ENCODE measurements around the gene CSN3.
"Not testable (repeated sequence)": the region's sequence is repeated elsewhere in the genome, so short reads cannot be mapped to it uniquely, and the experiment has no call there.

CSN3 gene

GRCh38 chr4:70242297-70242696 is at the start of gene CSN3:
Gene CSN3 (plus strand): TSS chr4:70242597. CDS start chr4:70244820, 2,223 bp downstream.
- DNase-seq: not testable (repeated sequence)

- DNase-seq: no peak
Measured at GRCh38 chr4:70192895-70193294, 49.5 kb upstream of the CSN3 start.

GRCh38 chr4:70195425-70195824 is 47.0 kb upstream of the CSN3 start, which contains the start of gene ODAM:
Gene ODAM (plus strand): TSS chr4:70195725. CDS start chr4:70196544, 819 bp downstream.
- no peak for DNase-seq

GRCh38 chr4:70196857-70197256 is 45.5 kb upstream of the CSN3 start:
- no peak for DNase-seq

GRCh38 chr4:70197842-70198241 is 44.6 kb upstream of the CSN3 start:
- DNase-seq: no peak

- DNase-seq: no peak
Measured at GRCh38 chr4:70203601-70204000, 38.8 kb upstream of the CSN3 start.

- not testable (repeated sequence) for DNase-seq
Measured at GRCh38 chr4:70212752-70213151, 29.6 kb upstream of the CSN3 start.

- not testable (repeated sequence) for DNase-seq
Measured at GRCh38 chr4:70216109-70216508, 26.3 kb upstream of the CSN3 start.

- DNase-seq: not testable (repeated sequence)
Measured at GRCh38 chr4:70216550-70216949, 25.8 kb upstream of the CSN3 start.

- not testable (repeated sequence) for DNase-seq
Measured at GRCh38 chr4:70221389-70221788, 21.0 kb upstream of the CSN3 start.

GRCh38 chr4:70221818-70222217 is 20.6 kb upstream of the CSN3 start:
- not testable (repeated sequence) for DNase-seq

GRCh38 chr4:70225824-70226223 is 16.6 kb upstream of the CSN3 start, which contains the start of gene FDCSP:
Gene FDCSP (plus strand): TSS chr4:70226124. CDS start chr4:70231195, 5,071 bp downstream.
- DNase-seq: no peak

GRCh38 chr4:70236125-70236524 is 6.3 kb upstream of the CSN3 start:
- DNase-seq: no peak

GRCh38 chr4:70239131-70239883 is 3.1 kb upstream of the CSN3 start:
- no peak for DNase-seq

GRCh38 chr4:70239884-70240591 is 2.4 kb upstream of the CSN3 start:
- DNase-seq: no peak

- no peak for DNase-seq
Measured at GRCh38 chr4:70243091-70243490, 694 bp downstream of the CSN3 start.

- no peak for DNase-seq
Measured at GRCh38 chr4:70251250-70251944, 9.0 kb downstream of the CSN3 start.

- no peak for DNase-seq
Measured at GRCh38 chr4:70251945-70252277, 9.5 kb downstream of the CSN3 start.

GRCh38 chr4:70269674-70270073 is 27.3 kb downstream of the CSN3 start:
- no peak for DNase-seq

GRCh38 chr4:70277121-70277520 is 34.7 kb downstream of the CSN3 start:
- no peak for DNase-seq

- no peak for DNase-seq
Measured at GRCh38 chr4:70280567-70280966, 38.2 kb downstream of the CSN3 start.

- DNase-seq: no peak
Measured at GRCh38 chr4:70288651-70289050, 46.3 kb downstream of the CSN3 start.

- DNase-seq: no peak
Measured at GRCh38 chr4:70291341-70291740, 48.9 kb downstream of the CSN3 start.

GRCh38 chr4:70297576-70297975 is 55.2 kb downstream of the CSN3 start:
- DNase-seq: no peak

All from hippocampal formation (tissue), 2 donors.